ENCODE results near the gene EIF3A.

DNA sequence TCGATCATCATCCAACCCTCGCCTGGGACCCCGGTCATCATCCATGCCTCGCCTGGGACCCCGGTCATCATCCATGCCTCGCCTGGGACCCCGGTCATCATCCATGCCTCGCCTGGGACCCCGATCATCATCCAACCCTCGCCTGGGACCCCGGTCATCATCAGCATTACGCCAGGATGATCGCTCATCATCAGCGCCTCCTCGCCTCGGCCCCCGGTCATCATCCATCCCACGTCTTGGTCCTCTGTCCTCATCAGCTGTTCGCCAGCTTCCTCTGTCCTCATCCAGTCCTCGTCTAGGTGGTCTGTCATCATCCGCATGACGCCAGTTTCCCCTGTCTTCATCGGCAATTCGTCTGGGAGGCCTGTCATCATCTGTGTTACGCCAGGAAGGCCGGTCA, 38.4 kb downstream of the EIF3A start:
- TF ChIP-seq, protein P1, sequence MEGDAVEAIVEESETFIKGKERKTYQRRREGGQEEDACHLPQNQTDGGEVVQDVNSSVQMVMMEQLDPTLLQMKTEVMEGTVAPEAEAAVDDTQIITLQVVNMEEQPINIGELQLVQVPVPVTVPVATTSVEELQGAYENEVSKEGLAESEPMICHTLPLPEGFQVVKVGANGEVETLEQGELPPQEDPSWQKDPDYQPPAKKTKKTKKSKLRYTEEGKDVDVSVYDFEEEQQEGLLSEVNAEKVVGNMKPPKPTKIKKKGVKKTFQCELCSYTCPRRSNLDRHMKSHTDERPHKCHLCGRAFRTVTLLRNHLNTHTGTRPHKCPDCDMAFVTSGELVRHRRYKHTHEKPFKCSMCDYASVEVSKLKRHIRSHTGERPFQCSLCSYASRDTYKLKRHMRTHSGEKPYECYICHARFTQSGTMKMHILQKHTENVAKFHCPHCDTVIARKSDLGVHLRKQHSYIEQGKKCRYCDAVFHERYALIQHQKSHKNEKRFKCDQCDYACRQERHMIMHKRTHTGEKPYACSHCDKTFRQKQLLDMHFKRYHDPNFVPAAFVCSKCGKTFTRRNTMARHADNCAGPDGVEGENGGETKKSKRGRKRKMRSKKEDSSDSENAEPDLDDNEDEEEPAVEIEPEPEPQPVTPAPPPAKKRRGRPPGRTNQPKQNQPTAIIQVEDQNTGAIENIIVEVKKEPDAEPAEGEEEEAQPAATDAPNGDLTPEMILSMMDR (IDR thresholded peaks at IDR 0.05; ENCODE audit: low read depth, low read length, missing input control): no peak
- TF ChIP-seq, protein P2, sequence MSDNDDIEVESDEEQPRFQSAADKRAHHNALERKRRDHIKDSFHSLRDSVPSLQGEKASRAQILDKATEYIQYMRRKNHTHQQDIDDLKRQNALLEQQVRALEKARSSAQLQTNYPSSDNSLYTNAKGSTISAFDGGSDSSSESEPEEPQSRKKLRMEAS (IDR thresholded peaks at IDR 0.05): no peak
- TF ChIP-seq FOXA1 (IDR thresholded peaks at IDR 0.05): no peak
- TF ChIP-seq JUND (IDR thresholded peaks at IDR 0.05): no peak
- TF ChIP-seq EGR1 (IDR thresholded peaks at IDR 0.05; ENCODE audit: low read depth in 2 of 2): no peak
- TF ChIP-seq TAF1 (conservative IDR thresholded peaks at IDR 0.05): no peak
- no peak for TF ChIP-seq SP1 (IDR thresholded peaks at IDR 0.05)
- TF ChIP-seq, protein P3, sequence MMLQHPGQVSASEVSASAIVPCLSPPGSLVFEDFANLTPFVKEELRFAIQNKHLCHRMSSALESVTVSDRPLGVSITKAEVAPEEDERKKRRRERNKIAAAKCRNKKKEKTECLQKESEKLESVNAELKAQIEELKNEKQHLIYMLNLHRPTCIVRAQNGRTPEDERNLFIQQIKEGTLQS (IDR thresholded peaks at IDR 0.05): no peak
- TF ChIP-seq RAD21 (IDR thresholded peaks at IDR 0.05): no peak
- TF ChIP-seq, protein P4, sequence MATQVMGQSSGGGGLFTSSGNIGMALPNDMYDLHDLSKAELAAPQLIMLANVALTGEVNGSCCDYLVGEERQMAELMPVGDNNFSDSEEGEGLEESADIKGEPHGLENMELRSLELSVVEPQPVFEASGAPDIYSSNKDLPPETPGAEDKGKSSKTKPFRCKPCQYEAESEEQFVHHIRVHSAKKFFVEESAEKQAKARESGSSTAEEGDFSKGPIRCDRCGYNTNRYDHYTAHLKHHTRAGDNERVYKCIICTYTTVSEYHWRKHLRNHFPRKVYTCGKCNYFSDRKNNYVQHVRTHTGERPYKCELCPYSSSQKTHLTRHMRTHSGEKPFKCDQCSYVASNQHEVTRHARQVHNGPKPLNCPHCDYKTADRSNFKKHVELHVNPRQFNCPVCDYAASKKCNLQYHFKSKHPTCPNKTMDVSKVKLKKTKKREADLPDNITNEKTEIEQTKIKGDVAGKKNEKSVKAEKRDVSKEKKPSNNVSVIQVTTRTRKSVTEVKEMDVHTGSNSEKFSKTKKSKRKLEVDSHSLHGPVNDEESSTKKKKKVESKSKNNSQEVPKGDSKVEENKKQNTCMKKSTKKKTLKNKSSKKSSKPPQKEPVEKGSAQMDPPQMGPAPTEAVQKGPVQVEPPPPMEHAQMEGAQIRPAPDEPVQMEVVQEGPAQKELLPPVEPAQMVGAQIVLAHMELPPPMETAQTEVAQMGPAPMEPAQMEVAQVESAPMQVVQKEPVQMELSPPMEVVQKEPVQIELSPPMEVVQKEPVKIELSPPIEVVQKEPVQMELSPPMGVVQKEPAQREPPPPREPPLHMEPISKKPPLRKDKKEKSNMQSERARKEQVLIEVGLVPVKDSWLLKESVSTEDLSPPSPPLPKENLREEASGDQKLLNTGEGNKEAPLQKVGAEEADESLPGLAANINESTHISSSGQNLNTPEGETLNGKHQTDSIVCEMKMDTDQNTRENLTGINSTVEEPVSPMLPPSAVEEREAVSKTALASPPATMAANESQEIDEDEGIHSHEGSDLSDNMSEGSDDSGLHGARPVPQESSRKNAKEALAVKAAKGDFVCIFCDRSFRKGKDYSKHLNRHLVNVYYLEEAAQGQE (IDR thresholded peaks at IDR 0.05): no peak
- no peak for TF ChIP-seq NR2F2 (IDR thresholded peaks at IDR 0.05)
- TF ChIP-seq HNF4A (conservative IDR thresholded peaks at IDR 0.05): no peak

All from liver (tissue), 3 donors.